Measurements from ENCODE around the gene CPNE7. TPM values are rescaled to one million over a fixed set of nuclear protein-coding genes. Genes with fewer than 3 reads are reported as not detected.

CPNE7 gene
- total and polyA plus RNA-seq, 2 of the 8 experiments (the other 6 are each of a cell fraction or from before 2014, with no cell fraction given), result 10.0 to 23.7 TPM

DNA sequence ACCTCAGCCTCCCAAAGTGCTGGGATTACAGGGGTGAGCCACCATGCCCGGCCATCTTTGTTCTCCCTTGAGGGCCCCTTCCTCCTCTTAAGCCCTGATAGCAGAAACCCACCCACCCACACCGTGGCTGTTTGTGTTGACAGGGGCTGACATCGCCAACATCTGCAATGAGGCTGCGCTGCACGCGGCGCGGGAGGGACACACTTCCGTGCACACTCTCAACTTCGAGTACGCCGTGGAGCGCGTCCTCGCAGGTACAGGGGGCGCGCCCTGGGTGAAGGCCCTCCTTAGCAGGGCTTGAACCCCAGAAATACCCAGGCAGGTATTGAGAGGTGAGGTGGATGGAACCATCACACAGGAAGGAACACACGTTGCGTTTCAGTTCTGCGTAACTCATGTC lies 27.7 kb upstream of the CPNE7 start:
- Histone ChIP-seq H3K56ac (replicated peaks; ENCODE audit: insufficient read length, low read depth, low read length) (no peak overlapping the region), H4K5ac (ENCODE audit: insufficient read length, low read depth, low read length) (no peak overlapping the region), H2AK5ac (ENCODE audit: low read depth, low read length) (no peak overlapping the region), H3K23me2 (ENCODE audit: low read depth, low read length) (no peaks in the 10 kb centered on the region), H3K4me1 (replicated peaks in 1 of 4; ENCODE audit: control insufficient read depth in 3 of 4, insufficient read depth in 4 of 4, low read length in 3 of 4) (no peaks in the 10 kb centered on the region), H3K79me2 (ENCODE audit: control insufficient read depth in 1 of 2, insufficient read depth in 2 of 2, low read length in 2 of 2) (no peaks in the 10 kb centered on the region), H3K4ac (replicated peaks; ENCODE audit: insufficient read length, low read depth, low read length) (no peak overlapping the region), H3K18ac (ENCODE audit: extremely low read depth, low read length) (no peak overlapping the region), H3K9me3 (ENCODE audit: insufficient read depth in 2 of 2, low read depth in 1 of 2, low read length in 1 of 2) (no peaks in the 10 kb centered on the region), H2BK20ac (ENCODE audit: low read length) (no peak overlapping the region), H4K91ac (replicated peaks; ENCODE audit: insufficient read length, low read length) (no peak overlapping the region), H3K36me3 (ENCODE audit: control insufficient read depth in 2 of 4, insufficient read depth in 4 of 4, low read length in 3 of 4) (peaks cover 14 to 45% (median 31%) of the 10 kb centered on the region in 4 experiments), H2BK15ac (ENCODE audit: low read length) (no peak overlapping the region), H2BK12ac (ENCODE audit: low read depth, low read length) (no peak overlapping the region), H3K4me2 (ENCODE audit: insufficient read depth in 1 of 2, low read depth in 2 of 2, low read length in 2 of 2) (no peak overlapping the region), H3K27me3 (replicated peaks in 1 of 4; ENCODE audit: control insufficient read depth in 3 of 4, extremely low read depth in 1 of 4, insufficient read depth in 3 of 4, low read length in 3 of 4) (no peaks in the 10 kb centered on the region), H4K20me1 (replicated peaks in 1 of 2; ENCODE audit: control insufficient read depth in 1 of 2, insufficient read depth in 2 of 2, low read length in 2 of 2) (peaks cover 0 to 13% of the 10 kb centered on the region in 2 experiments), H4K8ac (ENCODE audit: extremely low read depth, insufficient read depth, low read length) (no peak overlapping the region), H2AFZ (ENCODE audit: low read length) (no peak overlapping the region), H2BK120ac (replicated peaks; ENCODE audit: low read depth, low read length) (no peak overlapping the region), H3K27ac (ENCODE audit: low read depth, low read length) (no peak overlapping the region), H3K23ac (ENCODE audit: insufficient read length) (no peak overlapping the region), H2BK5ac (ENCODE audit: low read depth, low read length) (no peak overlapping the region), H3K79me1 (ENCODE audit: low read depth, low read length) (no peaks in the 10 kb centered on the region), H3K9ac (replicated peaks in 1 of 4; ENCODE audit: extremely low read depth in 1 of 4, low read depth in 3 of 4, low read length in 3 of 4) (no peak overlapping the region), H3K14ac (ENCODE audit: insufficient read length) (no peak overlapping the region), H3K4me3 (ENCODE audit: extremely low read depth in 1 of 4, insufficient read depth in 2 of 4, low read depth in 3 of 4, low read length in 4 of 4) (no peak overlapping the region)
- no peak for FAIRE-seq
- CTCF ChIA-PET (ENCODE audit: partially characterized antibody), result interaction anchor here (1.5 to 2.5 kb wide), 2 partner anchors 10 kb away, joined by 6 to 15 read pairs; no protein-coding TSS in a partner anchor
- no peak for TF ChIP-seq RXRA (IDR thresholded peaks at IDR 0.05; ENCODE audit: insufficient read depth, low read depth, low read length)
- TF ChIP-seq, protein P1, sequence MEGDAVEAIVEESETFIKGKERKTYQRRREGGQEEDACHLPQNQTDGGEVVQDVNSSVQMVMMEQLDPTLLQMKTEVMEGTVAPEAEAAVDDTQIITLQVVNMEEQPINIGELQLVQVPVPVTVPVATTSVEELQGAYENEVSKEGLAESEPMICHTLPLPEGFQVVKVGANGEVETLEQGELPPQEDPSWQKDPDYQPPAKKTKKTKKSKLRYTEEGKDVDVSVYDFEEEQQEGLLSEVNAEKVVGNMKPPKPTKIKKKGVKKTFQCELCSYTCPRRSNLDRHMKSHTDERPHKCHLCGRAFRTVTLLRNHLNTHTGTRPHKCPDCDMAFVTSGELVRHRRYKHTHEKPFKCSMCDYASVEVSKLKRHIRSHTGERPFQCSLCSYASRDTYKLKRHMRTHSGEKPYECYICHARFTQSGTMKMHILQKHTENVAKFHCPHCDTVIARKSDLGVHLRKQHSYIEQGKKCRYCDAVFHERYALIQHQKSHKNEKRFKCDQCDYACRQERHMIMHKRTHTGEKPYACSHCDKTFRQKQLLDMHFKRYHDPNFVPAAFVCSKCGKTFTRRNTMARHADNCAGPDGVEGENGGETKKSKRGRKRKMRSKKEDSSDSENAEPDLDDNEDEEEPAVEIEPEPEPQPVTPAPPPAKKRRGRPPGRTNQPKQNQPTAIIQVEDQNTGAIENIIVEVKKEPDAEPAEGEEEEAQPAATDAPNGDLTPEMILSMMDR (IDR thresholded peaks at IDR 0.05; ENCODE audit: control extremely low read depth in 1 of 3, insufficient read depth in 1 of 3, low read depth in 1 of 3, low read length in 3 of 3), result no peak
- no peak for TF ChIP-seq SIRT6 (IDR thresholded peaks at IDR 0.05; ENCODE audit: low read length)
- TF ChIP-seq FOSL1 (IDR thresholded peaks at IDR 0.05; ENCODE audit: insufficient read depth, low read depth, low read length), result no peak
- TF ChIP-seq, protein P2, sequence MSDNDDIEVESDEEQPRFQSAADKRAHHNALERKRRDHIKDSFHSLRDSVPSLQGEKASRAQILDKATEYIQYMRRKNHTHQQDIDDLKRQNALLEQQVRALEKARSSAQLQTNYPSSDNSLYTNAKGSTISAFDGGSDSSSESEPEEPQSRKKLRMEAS (IDR thresholded peaks at IDR 0.05), result no peak
- TF ChIP-seq RBBP5 (IDR thresholded peaks at IDR 0.05; ENCODE audit: borderline replicate concordance, low read depth, low read length), result no peak
- TF ChIP-seq POU5F1 (IDR thresholded peaks at IDR 0.05; ENCODE audit: low read depth, low read length), result no peak
- no peak for TF ChIP-seq BACH1 (IDR thresholded peaks at IDR 0.05; ENCODE audit: low read length)
- TF ChIP-seq, protein P3, sequence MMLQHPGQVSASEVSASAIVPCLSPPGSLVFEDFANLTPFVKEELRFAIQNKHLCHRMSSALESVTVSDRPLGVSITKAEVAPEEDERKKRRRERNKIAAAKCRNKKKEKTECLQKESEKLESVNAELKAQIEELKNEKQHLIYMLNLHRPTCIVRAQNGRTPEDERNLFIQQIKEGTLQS (IDR thresholded peaks at IDR 0.05; ENCODE audit: insufficient read depth, low read depth, low read length), result no peak
- TF ChIP-seq PHF8 (conservative IDR thresholded peaks at IDR 0.05; ENCODE audit: low read depth, low read length), result no peak
- WGBS, 2 experiments (ENCODE audit: extremely low coverage in 1 of 2, insufficient coverage in 1 of 2, insufficient read length in 1 of 2, insufficient replicate concordance in 2 of 2, low coverage in 1 of 2, low lambda C conversion rate in 2 of 2, missing lambda C conversion rate in 1 of 2), result 94% methylated on average over 20 of the region's 20 CpGs; no CpG with 5 or more reads in 1 of the 2 experiments
- POLR2A ChIA-PET (ENCODE audit: partially characterized antibody), result interaction anchor here (1.2 to 2.9 kb wide), 3 partner anchors 11 to 15 kb away, joined by 5 to 8 read pairs (median 7); no protein-coding TSS in a partner anchor
- no peak for DNase-seq (ENCODE audit: low read depth in 1 of 2, low spot score in 2 of 2)

All from H1 (cell line).